Mesothelial cell of epicardium (in vitro differentiated cells): Measurements from ENCODE around the gene CENPN. TPM values are rescaled to one million over a fixed set of nuclear protein-coding genes. Genes with fewer than 3 reads are reported as not detected.

Experiments
- DNase-seq, 2 experiments: peaks; one replicate each; pipeline ENCODE4 v3.0.0; 2021; ENCODE audit warnings: low spot score in 2 of 2; ENCODE audit not compliant: unreplicated experiment in 2 of 2
- H3K27ac Mint-ChIP-seq: 2 replicates; pipeline ENCODE4 v1.8.0; 2021; ENCODE audit warnings: mixed read lengths
- H3K27me3 Mint-ChIP-seq: 2 replicates; pipeline ENCODE4 v1.8.0; 2021; ENCODE audit warnings: low read depth, mixed read lengths
- H3K36me3 Mint-ChIP-seq: 2 replicates; pipeline ENCODE4 v1.8.0; 2021; ENCODE audit warnings: mixed read lengths
- H3K4me1 Mint-ChIP-seq: 2 replicates; pipeline ENCODE4 v1.8.0; 2021; ENCODE audit warnings: mixed read lengths
- H3K4me3 Mint-ChIP-seq: 2 replicates; pipeline ENCODE4 v1.8.0; 2021; ENCODE audit warnings: mild to moderate bottlenecking, moderate library complexity, mixed read lengths
- H3K9me3 Mint-ChIP-seq: 2 replicates; pipeline ENCODE4 v1.8.0; 2021; ENCODE audit warnings: mixed read lengths
- total RNA-seq: library from RNA; stranded (reverse); gene quantifications from 3 replicates; pipeline ENCODE4 v1.2.1, GENCODE V29; 2021
- TF ChIP-seq, protein P1 (sequence below): fragments of 200-600 bp; sonication (generic); IDR thresholded peaks from one replicate; pipeline ENCODE4 v1.5.0; 2021; ENCODE audit warnings: antibody characterized with exemption; ENCODE audit not compliant: unreplicated experiment

Gene CENPN
- total RNA-seq, 1 donor from 2014 or later, result 13.1 TPM

GRCh38 chr16:81029930-81030604, 23.1 kb downstream of the CENPN start:
- TF ChIP-seq, protein P1, sequence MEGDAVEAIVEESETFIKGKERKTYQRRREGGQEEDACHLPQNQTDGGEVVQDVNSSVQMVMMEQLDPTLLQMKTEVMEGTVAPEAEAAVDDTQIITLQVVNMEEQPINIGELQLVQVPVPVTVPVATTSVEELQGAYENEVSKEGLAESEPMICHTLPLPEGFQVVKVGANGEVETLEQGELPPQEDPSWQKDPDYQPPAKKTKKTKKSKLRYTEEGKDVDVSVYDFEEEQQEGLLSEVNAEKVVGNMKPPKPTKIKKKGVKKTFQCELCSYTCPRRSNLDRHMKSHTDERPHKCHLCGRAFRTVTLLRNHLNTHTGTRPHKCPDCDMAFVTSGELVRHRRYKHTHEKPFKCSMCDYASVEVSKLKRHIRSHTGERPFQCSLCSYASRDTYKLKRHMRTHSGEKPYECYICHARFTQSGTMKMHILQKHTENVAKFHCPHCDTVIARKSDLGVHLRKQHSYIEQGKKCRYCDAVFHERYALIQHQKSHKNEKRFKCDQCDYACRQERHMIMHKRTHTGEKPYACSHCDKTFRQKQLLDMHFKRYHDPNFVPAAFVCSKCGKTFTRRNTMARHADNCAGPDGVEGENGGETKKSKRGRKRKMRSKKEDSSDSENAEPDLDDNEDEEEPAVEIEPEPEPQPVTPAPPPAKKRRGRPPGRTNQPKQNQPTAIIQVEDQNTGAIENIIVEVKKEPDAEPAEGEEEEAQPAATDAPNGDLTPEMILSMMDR, result no peak
- H3K9me3 Mint-ChIP-seq, result peaks cover 8% of the 10 kb centered on the region
- H3K4me3 Mint-ChIP-seq, result no peak overlapping the region
- H3K36me3 Mint-ChIP-seq, result peaks cover 11% of the 10 kb centered on the region
- no peaks in the 10 kb centered on the region for H3K27me3 Mint-ChIP-seq
- no peaks in the 10 kb centered on the region for H3K4me1 Mint-ChIP-seq
- no peak overlapping the region for H3K27ac Mint-ChIP-seq
- no peak for DNase-seq

DNA sequence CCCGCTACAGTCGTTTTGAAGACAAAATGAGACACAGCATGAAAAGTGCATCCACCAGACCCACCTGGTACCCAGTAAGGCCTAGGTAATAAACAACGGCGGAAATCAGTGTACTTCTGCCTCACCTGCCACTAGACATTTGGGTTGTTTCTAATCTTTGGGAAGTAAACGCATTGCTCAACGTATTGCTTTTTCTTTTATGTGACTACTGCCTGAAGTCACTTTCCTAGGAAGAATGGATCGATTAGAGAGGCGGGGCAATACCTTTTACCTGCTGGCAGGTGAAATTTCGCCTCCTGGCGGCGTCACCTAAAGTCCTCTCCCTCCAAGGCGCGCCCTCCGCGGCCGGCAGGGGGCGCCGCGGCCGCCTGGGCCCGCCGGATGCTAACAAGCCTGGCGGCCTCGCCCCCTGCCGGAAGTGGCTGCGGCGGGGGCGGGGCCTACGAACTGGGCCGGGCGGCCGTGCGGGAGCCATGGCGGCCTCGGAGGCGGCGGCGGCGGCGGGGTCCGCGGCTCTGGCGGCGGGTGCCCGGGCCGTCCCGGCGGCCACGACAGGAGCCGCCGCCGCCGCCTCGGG, 28.5 kb downstream of the CENPN start, which contains the start of gene ATMIN:
Gene ATMIN, plus strand, starts transcription at position 445 of the 577 bp plus-strand sequence. Its CDS starts 29 bp downstream, at position 474.
- peaks cover 9% of the 10 kb centered on the region for H3K9me3 Mint-ChIP-seq
- peaks cover 27% of the 10 kb centered on the region for H3K4me1 Mint-ChIP-seq
- peaks cover 4% of the 10 kb centered on the region for H3K36me3 Mint-ChIP-seq
- TF ChIP-seq, protein P1, result peak; percentile 90
- H3K27ac Mint-ChIP-seq, result peak within 1 kb of the TSS; percentile 72
- no peaks in the 10 kb centered on the region for H3K27me3 Mint-ChIP-seq
- peak within 1 kb of the TSS; percentile 82 for H3K4me3 Mint-ChIP-seq
- peak; percentile 89 to 91 for DNase-seq

- peak; percentile 24 to 55 for DNase-seq
- TF ChIP-seq, protein P1, result no peak
- Mint-ChIP-seq H3K36me3 (peaks cover 4% of the 10 kb centered on the region), H3K27me3 (no peaks in the 10 kb centered on the region), H3K4me3 (peak overlapping the region; percentile 82), H3K9me3 (peaks cover 9% of the 10 kb centered on the region), H3K27ac (peak overlapping the region; percentile 72), H3K4me1 (peaks cover 32% of the 10 kb centered on the region)
These were observed 29.1 kb downstream of the CENPN start for GRCh38 chr16:81035975-81036750.

- Mint-ChIP-seq H3K36me3 (peaks cover 9% of the 10 kb centered on the region), H3K27ac (peak overlapping the region; percentile 72), H3K4me3 (peak overlapping the region; percentile 82), H3K27me3 (no peaks in the 10 kb centered on the region), H3K9me3 (peaks cover 9% of the 10 kb centered on the region), H3K4me1 (peaks cover 35% of the 10 kb centered on the region)
- TF ChIP-seq, protein P1, result no peak
- no peak for DNase-seq
These were observed 29.8 kb downstream of the CENPN start for GRCh38 chr16:81036751-81037350.

DNA sequence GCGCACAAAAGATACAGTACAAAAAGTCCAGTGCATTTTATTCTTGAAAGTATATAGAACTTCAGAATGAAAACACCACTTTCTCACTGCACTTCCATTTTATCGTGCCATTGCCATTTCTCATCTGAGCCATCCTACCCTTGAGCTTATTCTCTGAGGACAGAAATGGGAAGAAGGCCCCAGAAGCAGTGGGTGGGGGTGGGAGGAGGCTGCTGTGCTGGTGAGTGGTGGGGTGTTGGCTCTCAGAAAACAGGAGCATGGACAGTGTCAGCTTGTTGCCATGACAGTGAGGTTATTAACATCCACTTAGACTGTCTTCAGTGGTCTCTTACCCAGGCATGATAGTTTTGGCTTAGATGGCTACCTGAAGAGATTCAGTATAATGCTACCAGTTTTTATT, 33.1 kb downstream of the CENPN start:
- no peak for DNase-seq
- Mint-ChIP-seq H3K36me3 (peaks cover 38% of the 10 kb centered on the region), H3K4me3 (no peak overlapping the region), H3K9me3 (peaks cover under 1% of the 10 kb centered on the region), H3K4me1 (peaks cover 35% of the 10 kb centered on the region), H3K27ac (peak overlapping the region; percentile 7), H3K27me3 (no peaks in the 10 kb centered on the region)
- TF ChIP-seq, protein P1, result no peak
